Measurements from ENCODE around the gene MRPS9. TPM values are rescaled to one million over a fixed set of nuclear protein-coding genes. Genes with fewer than 3 reads are reported as not detected.

The MRPS9 gene
- polyA plus RNA-seq, 3 donors from 2014 or later = 17.1 to 32.0 (median 20.2) TPM

GRCh38 chr2:105087273-105087672, 49.4 kb downstream of the MRPS9 start:
- H3K27me3 Mint-ChIP-seq (ENCODE audit: low read depth in 3 of 3) = no peaks in the 10 kb centered on the region
- peak overlapping the region; percentile 3 to 81 (median 43) for H3K27ac Mint-ChIP-seq
- H3K4me3 Mint-ChIP-seq = peak overlapping the region in 1 of 5 donors; percentile 2
- peaks cover 14 to 16% of the 10 kb centered on the region in 2 donors for H3K4me1 Mint-ChIP-seq
- H3K36me3 Mint-ChIP-seq = peaks cover 5 to 17% (median 9%) of the 10 kb centered on the region in 3 donors
- H3K9me3 Mint-ChIP-seq = no peaks in the 10 kb centered on the region
- peak in 1 of 3 donors; percentile 17 for DNase-seq

DNA sequence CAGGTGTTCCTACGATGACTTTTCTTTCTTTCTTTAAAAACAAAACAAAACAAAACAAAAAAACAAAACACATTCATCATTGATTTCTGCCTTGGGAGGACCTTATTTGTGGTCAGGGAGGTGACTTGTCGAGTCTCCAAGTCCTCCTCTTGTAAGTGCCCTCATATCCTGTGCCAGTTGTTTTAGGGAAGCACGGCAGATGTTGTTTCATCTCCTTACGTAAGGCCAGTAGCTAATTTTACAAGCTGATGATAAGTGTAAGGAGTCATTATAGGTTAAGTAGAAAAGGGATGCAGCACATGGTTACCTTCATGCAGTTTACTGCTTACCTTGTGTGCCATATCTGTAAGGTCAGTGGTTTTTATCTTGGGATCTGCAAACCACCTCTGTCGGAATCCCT, 52.2 kb downstream of the MRPS9 start:
- Mint-ChIP-seq H3K4me3 (no peak overlapping the region), H3K36me3 (peaks cover 19 to 25% (median 23%) of the 10 kb centered on the region in 3 donors), H3K9me3 (no peaks in the 10 kb centered on the region), H3K27me3 (ENCODE audit: low read depth in 3 of 3) (no peaks in the 10 kb centered on the region), H3K4me1 (peaks cover 16% of the 10 kb centered on the region in 2 donors), H3K27ac (no peak overlapping the region)
- DNase-seq = no peak

DNA sequence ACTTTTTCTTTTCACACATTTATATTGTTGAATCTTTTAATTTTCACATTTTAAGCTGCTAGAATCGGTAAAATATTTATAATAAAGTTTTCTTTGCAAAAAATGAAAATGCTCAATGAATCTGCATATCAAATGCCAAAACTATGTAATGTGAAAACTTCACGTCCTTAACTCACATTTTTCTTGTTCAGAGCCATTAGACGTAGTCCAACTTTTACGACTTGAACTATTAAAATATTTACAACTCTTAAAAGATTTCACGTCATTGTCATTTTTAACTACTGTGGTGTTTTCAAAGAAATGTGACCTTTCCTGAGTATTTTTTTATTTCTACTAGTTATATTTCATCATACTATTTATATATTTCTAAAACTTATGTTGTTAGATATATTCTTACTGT, 54.9 kb downstream of the MRPS9 start:
- Mint-ChIP-seq H3K27me3 (ENCODE audit: low read depth in 3 of 3) (no peaks in the 10 kb centered on the region), H3K4me1 (peaks cover 2 to 3% of the 10 kb centered on the region in 2 donors), H3K27ac (no peak overlapping the region), H3K36me3 (peaks cover 28 to 40% (median 34%) of the 10 kb centered on the region in 3 donors), H3K4me3 (no peak overlapping the region), H3K9me3 (no peaks in the 10 kb centered on the region)
- DNase-seq = no peak

DNA sequence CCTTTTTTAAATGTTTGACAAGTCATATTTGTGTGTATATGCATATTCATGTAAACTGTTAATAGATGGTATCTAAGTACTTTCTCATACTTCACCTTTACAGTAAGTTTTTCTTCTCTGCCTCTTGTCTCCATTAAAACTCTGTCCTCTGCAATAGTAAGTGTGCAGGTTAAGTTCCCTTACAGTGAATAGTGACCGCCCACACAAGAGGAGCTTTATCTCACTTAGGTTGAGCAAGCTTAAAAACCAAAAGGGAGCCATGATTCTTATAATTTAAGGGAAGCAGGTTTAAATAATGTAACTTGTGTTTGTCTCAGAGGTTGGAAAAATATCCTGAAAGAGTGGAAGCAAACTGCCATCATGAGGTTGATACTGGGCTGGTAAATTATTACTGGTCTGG, 61.3 kb downstream of the MRPS9 start:
- Mint-ChIP-seq H3K27ac (peak overlapping the region in 1 of 6 donors; percentile 25), H3K4me1 (peaks cover 6% of the 10 kb centered on the region in 2 donors)

DNA sequence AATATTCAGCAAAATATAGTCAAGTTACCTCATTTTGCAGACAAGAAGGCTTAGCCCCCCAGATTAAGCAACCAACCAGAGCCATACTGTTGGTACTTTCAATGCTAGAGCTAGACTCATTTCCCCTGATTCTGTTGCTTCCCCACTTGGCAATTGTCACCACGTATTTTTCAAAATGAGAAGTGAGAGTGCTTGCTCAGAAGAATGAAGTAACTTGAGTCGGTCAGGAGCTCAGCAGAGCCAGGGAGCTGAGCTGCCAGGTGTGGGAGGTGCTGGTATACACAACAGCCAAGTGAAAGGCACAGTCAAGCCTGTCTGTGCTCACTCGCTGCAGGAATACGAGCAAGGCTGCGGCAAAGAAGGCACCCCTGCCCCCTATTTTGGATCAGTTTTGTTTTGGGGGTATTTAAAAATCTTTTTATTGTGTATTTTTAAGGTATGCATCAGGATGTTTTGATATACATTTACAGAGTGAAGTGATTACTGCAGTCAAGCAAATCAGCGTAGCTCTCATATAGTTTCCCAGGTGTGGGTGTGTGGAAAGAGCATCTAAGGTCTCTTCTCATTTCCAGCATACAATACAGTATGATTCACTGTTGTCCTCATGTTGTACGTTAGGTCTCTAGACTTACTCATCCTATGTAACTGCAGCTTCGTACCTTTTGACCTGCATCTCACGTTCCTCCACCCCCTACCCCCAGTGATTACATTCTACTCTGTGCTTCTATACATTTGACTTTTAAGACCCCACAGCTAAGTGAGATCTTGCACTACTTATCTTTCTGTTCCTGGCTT, 62.4 kb downstream of the MRPS9 start:
- Mint-ChIP-seq H3K27ac (no peak overlapping the region), H3K36me3 (peaks cover 32 to 61% (median 39%) of the 10 kb centered on the region in 3 donors), H3K9me3 (no peaks in the 10 kb centered on the region), H3K4me1 (peaks cover 6% of the 10 kb centered on the region in 2 donors), H3K4me3 (no peak overlapping the region), H3K27me3 (ENCODE audit: low read depth in 3 of 3) (peaks cover 0 to 1% (median 0%) of the 10 kb centered on the region in 3 donors)
- DNase-seq = no peak

More for the DNA sequence above, 61.3 kb downstream of the MRPS9 start:
- H3K9me3 Mint-ChIP-seq = no peaks in the 10 kb centered on the region
- H3K4me3 Mint-ChIP-seq = no peak overlapping the region
- DNase-seq = no peak
- H3K27me3 Mint-ChIP-seq (ENCODE audit: low read depth in 3 of 3) = peaks cover 0 to 1% (median 0%) of the 10 kb centered on the region in 3 donors
- H3K36me3 Mint-ChIP-seq = peaks cover 39 to 70% (median 46%) of the 10 kb centered on the region in 3 donors

GRCh38 chr2:105102001-105102400, 64.1 kb downstream of the MRPS9 start:
- H3K36me3 Mint-ChIP-seq = peaks cover 27 to 57% (median 30%) of the 10 kb centered on the region in 3 donors
- H3K9me3 Mint-ChIP-seq = no peaks in the 10 kb centered on the region
- peaks cover 0 to 1% (median 0%) of the 10 kb centered on the region in 3 donors for H3K27me3 Mint-ChIP-seq (ENCODE audit: low read depth in 3 of 3)
- H3K27ac Mint-ChIP-seq = peak overlapping the region in 4 of 6 donors; percentile 1 to 65 (median 18)
- H3K4me1 Mint-ChIP-seq = peaks cover 9 to 14% of the 10 kb centered on the region in 2 donors
- peak overlapping the region in 1 of 5 donors; percentile 25 for H3K4me3 Mint-ChIP-seq
- DNase-seq = no peak

- H3K9me3 Mint-ChIP-seq = no peaks in the 10 kb centered on the region
- H3K27ac Mint-ChIP-seq = peak overlapping the region in 2 of 6 donors; percentile 60 to 76
- peaks cover 10 to 15% of the 10 kb centered on the region in 2 donors for H3K4me1 Mint-ChIP-seq
- peaks cover 22 to 51% (median 28%) of the 10 kb centered on the region in 3 donors for H3K36me3 Mint-ChIP-seq
- H3K27me3 Mint-ChIP-seq (ENCODE audit: low read depth in 3 of 3) = peaks cover 0 to 1% (median 0%) of the 10 kb centered on the region in 3 donors
- H3K4me3 Mint-ChIP-seq = no peak overlapping the region
- DNase-seq = no peak
These were observed 65.1 kb downstream of the MRPS9 start for GRCh38 chr2:105102963-105103421.

DNA sequence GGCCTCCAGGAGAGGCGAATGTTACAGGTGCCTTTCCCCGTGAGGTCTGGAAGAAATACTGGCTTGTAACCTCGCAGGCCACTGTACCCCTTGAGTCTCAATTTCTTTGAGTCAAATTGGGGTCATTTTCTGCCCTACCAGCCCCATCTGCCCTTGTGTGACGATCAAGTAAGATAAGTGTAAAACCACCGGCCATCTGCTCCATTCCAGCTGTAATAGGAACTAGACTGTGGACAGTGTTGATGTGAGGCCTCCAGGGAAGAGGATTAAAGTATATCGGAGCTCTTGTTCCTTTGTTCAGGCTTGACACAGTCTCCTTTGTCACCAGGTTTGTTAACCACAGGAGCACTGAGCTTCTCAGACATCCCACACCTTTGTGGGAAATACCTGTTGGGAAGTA, 65.6 kb downstream of the MRPS9 start:
- peaks cover 10 to 15% of the 10 kb centered on the region in 2 donors for H3K4me1 Mint-ChIP-seq
- H3K9me3 Mint-ChIP-seq = no peaks in the 10 kb centered on the region
- peaks cover 22 to 47% (median 28%) of the 10 kb centered on the region in 3 donors for H3K36me3 Mint-ChIP-seq
- H3K4me3 Mint-ChIP-seq = no peak overlapping the region
- H3K27me3 Mint-ChIP-seq (ENCODE audit: low read depth in 3 of 3) = peaks cover 0 to 1% (median 0%) of the 10 kb centered on the region in 3 donors
- no peak overlapping the region for H3K27ac Mint-ChIP-seq
- no peak for DNase-seq

GRCh38 chr2:105104208-105104731, 66.4 kb downstream of the MRPS9 start:
- peak overlapping the region in 1 of 6 donors; percentile 40 for H3K27ac Mint-ChIP-seq

DNA sequence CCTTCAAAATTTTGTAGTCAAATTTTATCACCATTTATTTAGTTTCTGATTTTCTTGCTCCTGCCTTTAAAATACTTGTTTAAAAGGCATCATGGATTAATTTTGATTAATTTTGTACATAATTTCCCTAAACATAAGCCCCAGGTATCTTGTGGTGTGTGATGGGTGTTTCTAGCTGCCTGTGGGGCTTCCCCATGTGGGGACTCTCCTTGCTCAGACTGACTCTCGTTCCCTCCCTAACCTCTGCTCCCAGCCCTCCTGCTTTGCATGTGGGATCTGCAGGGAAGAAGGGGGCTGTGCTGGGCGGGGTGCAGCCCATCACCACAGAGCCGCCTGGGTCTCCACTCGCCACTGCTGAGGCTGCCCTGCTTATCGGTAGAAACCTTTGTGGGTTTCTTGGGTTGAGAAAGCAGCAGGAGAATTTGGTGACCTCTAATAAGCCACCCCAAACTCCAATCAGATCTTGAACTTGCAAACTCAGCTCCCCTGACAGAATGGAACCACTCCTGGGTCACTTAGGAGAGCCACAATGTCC, 72.5 kb downstream of the MRPS9 start:
- Mint-ChIP-seq H3K9me3 (no peaks in the 10 kb centered on the region), H3K4me1 (peaks cover 4 to 9% of the 10 kb centered on the region in 2 donors), H3K4me3 (no peak overlapping the region), H3K27me3 (ENCODE audit: low read depth in 3 of 3) (no peaks in the 10 kb centered on the region), H3K27ac (no peak overlapping the region), H3K36me3 (peaks cover 0 to 8% (median 0%) of the 10 kb centered on the region in 3 donors)
- no peak for DNase-seq

More at GRCh38 chr2:105104208-105104731, 66.4 kb downstream of the MRPS9 start:
- peaks cover 10 to 15% of the 10 kb centered on the region in 2 donors for H3K4me1 Mint-ChIP-seq
- H3K27me3 Mint-ChIP-seq (ENCODE audit: low read depth in 3 of 3) = peaks cover 0 to 1% (median 0%) of the 10 kb centered on the region in 3 donors
- peaks cover 22 to 41% (median 28%) of the 10 kb centered on the region in 3 donors for H3K36me3 Mint-ChIP-seq
- no peaks in the 10 kb centered on the region for H3K9me3 Mint-ChIP-seq
- no peak overlapping the region for H3K4me3 Mint-ChIP-seq
- no peak for DNase-seq

DNA sequence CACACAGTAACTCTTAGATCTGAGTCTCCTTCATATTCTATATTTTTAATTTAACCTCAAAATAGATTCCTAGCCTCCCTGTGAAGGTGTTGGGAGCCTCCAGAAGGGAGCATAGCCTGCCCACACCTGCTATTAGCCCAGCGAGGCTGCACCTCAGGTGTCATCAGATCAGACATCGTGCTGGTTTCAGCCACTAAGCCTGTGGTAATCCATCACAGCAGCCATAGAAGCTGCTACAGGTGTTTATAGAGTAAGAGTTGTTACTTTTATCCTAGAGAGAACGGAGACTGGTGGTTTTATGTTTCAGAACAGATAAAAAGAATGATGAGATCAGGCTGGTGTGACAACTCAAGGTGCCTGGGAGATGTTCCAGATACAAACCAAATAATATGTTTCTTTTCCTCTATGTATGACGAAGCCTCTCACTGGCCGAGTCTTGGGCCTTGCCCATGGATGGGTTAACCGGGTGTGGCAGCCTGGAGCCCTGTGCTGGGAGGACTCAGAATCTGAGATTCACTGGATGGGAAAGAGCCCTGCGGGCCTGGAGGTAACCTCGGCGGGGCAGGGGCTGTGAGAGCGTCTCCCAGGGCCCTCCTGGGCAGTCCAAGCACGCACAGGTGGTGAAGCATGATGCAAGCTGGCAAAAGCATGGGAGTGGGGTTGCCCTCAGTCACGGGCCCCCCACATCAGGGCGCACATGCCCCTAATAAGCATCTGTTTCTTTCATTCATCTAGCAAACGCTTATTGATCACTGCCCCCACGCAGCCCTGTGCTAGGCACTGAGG, 73.7 kb downstream of the MRPS9 start:
- Mint-ChIP-seq H3K27ac (no peak overlapping the region), H3K4me1 (peaks cover 4 to 5% of the 10 kb centered on the region in 2 donors)

GRCh38 chr2:105112345-105112744, 74.5 kb downstream of the MRPS9 start:
- Mint-ChIP-seq H3K4me3 (no peak overlapping the region), H3K4me1 (no peaks in the 10 kb centered on the region), H3K36me3 (peaks cover 0 to 5% (median 0%) of the 10 kb centered on the region in 3 donors), H3K27me3 (ENCODE audit: low read depth in 3 of 3) (peaks cover 0 to 2% (median 0%) of the 10 kb centered on the region in 3 donors), H3K27ac (no peak overlapping the region), H3K9me3 (no peaks in the 10 kb centered on the region)
- DNase-seq = no peak

More for the DNA sequence above, 73.7 kb downstream of the MRPS9 start:
- Mint-ChIP-seq H3K27me3 (ENCODE audit: low read depth in 3 of 3) (no peaks in the 10 kb centered on the region), H3K36me3 (peaks cover 0 to 6% (median 0%) of the 10 kb centered on the region in 3 donors), H3K4me3 (no peak overlapping the region), H3K9me3 (no peaks in the 10 kb centered on the region)
- no peak for DNase-seq

- H3K36me3 Mint-ChIP-seq = peaks cover 0 to 6% (median 0%) of the 10 kb centered on the region in 3 donors
- H3K9me3 Mint-ChIP-seq = no peaks in the 10 kb centered on the region
- no peaks in the 10 kb centered on the region for H3K4me1 Mint-ChIP-seq
- H3K4me3 Mint-ChIP-seq = no peak overlapping the region
- no peak overlapping the region for H3K27ac Mint-ChIP-seq
- no peak for DNase-seq
- peaks cover 0 to 2% (median 0%) of the 10 kb centered on the region in 3 donors for H3K27me3 Mint-ChIP-seq (ENCODE audit: low read depth in 3 of 3)
These were observed 75.9 kb downstream of the MRPS9 start for GRCh38 chr2:105113616-105114291.
